Stimulated activated CD8-positive, alpha-beta memory T cell treated with anti-CD3 and anti-CD28 coated beads, Interleukin-12 subunit alpha, Interleukin-12 subunit beta, amount 100 ng/mL, for 4 hours (primary cell): ENCODE results near the gene NAPB.

ENCODE experiments used
- DNase-seq: peaks from one replicate; pipeline ENCODE4 v3.0.0-alpha.2; 2020; ENCODE audit warnings: low read depth

The NAPB gene

GRCh38 chr20:23404196-23404595 is 17.1 kb downstream of the NAPB start:
- no peak for DNase-seq

GRCh38 chr20:23403751-23404150 is 17.5 kb downstream of the NAPB start:
- DNase-seq = no peak

- DNase-seq = no peak
Measured at GRCh38 chr20:23401051-23401450, 20.2 kb downstream of the NAPB start.

GRCh38 chr20:23399568-23400241 is 21.6 kb downstream of the NAPB start:
- no peak for DNase-seq

- no peak for DNase-seq
Measured at GRCh38 chr20:23397961-23398360, 23.3 kb downstream of the NAPB start.

GRCh38 chr20:23396950-23397627 is 24.2 kb downstream of the NAPB start:
- DNase-seq = no peak

- DNase-seq = no peak
Measured at GRCh38 chr20:23393996-23394775, 27.1 kb downstream of the NAPB start.

GRCh38 chr20:23391707-23392310 is 29.5 kb downstream of the NAPB start:
- no peak for DNase-seq

- no peak for DNase-seq
Measured at GRCh38 chr20:23390091-23390774, 31.1 kb downstream of the NAPB start.

GRCh38 chr20:23387118-23387443 is 34.2 kb downstream of the NAPB start:
- DNase-seq = no peak

GRCh38 chr20:23386304-23387117 is 34.8 kb downstream of the NAPB start:
- no peak for DNase-seq

GRCh38 chr20:23381876-23382275 is 39.4 kb downstream of the NAPB start:
- DNase-seq = no peak

- no peak for DNase-seq
Measured at GRCh38 chr20:23379772-23380171, 41.5 kb downstream of the NAPB start.

GRCh38 chr20:23375827-23376226 is 45.5 kb downstream of the NAPB start:
- no peak for DNase-seq

- DNase-seq = no peak
Measured at GRCh38 chr20:23374441-23374840, 46.8 kb downstream of the NAPB start.

GRCh38 chr20:23371496-23371895 is 49.8 kb downstream of the NAPB start:
- no peak for DNase-seq

GRCh38 chr20:23370873-23371272 is 50.4 kb downstream of the NAPB start:
- no peak for DNase-seq

- DNase-seq = no peak
Measured at GRCh38 chr20:23370274-23370673, 51.0 kb downstream of the NAPB start.

- DNase-seq = no peak
Measured at GRCh38 chr20:23369072-23369823, 52.0 kb downstream of the NAPB start.

GRCh38 chr20:23368316-23369071 is 52.8 kb downstream of the NAPB start:
- DNase-seq = no peak
